CD4-positive, alpha-beta memory T cell (primary cell): ENCODE data around the gene RGL1. TPM values are rescaled to one million over a fixed set of nuclear protein-coding genes. Genes with fewer than 3 reads are reported as not detected.
A peak's percentile ranks its signal among the peaks of the same experiment; 100 is the strongest.

Source experiments
- CTCF ChIA-PET: fragments of 350-600 bp; sonication (Branson Sonifier 250); formaldehyde crosslinking; loops from one replicate; lab custom pipeline; 2021; ENCODE audit warnings: inconsistent platforms; ENCODE audit not compliant: partially characterized antibody; lab: Charles Lee
- POLR2A ChIA-PET: fragments of 350-600 bp; sonication (Branson Sonifier 250); formaldehyde crosslinking; loops from one replicate; lab custom pipeline; 2021; ENCODE audit not compliant: partially characterized antibody; lab: Charles Lee
- DNase-seq, 5 donors: peaks; one replicate each; pipeline versions ENCODE4 v3.0.0 to v3.0.0-alpha.2; 2020 to 2022; ENCODE audit warnings: mixed read lengths in 1 of 5
- H3K27ac ChIP-seq: one replicate; pipeline ENCODE4 v1.7.0; 2013; ENCODE audit warnings: low read depth, low read length
- H3K27me3 ChIP-seq: 2 replicates; pipeline ENCODE4 v1.7.0; 2013; ENCODE audit warnings: mild to moderate bottlenecking, low read length, moderate library complexity; ENCODE audit not compliant: insufficient read depth
- H3K36me3 ChIP-seq: 2 replicates; pipeline ENCODE4 v1.7.0; 2013; ENCODE audit warnings: mild to moderate bottlenecking, low read length, moderate library complexity; ENCODE audit not compliant: insufficient read depth
- H3K4me1 ChIP-seq: 2 replicates; pipeline ENCODE4 v1.7.0; 2013; ENCODE audit warnings: mild to moderate bottlenecking, low read length, moderate library complexity; ENCODE audit not compliant: insufficient read depth
- H3K4me3 ChIP-seq, 2 donors: one replicate each; pipeline ENCODE4 v1.7.0; 2013; ENCODE audit warnings: low read length in 2 of 2, mild to moderate bottlenecking in 1 of 2
- H3K9me3 ChIP-seq, 2 donors: one replicate each; pipeline ENCODE4 v1.7.0; 2013; ENCODE audit warnings: low read length in 2 of 2, control low read depth in 1 of 2; ENCODE audit not compliant: control insufficient read depth in 1 of 2
- H3K27ac Mint-ChIP-seq, 7 donors: one replicate each; pipeline ENCODE4 v1.8.0; 2020 to 2021; ENCODE audit warnings: mixed read lengths in 7 of 7, mild to moderate bottlenecking in 6 of 7, inconsistent platforms in 3 of 7, moderate library complexity in 3 of 7
- H3K27me3 Mint-ChIP-seq, 2 donors: one replicate each; pipeline ENCODE4 v1.8.0; 2020 to 2021; ENCODE audit warnings: mixed read lengths in 2 of 2
- H3K36me3 Mint-ChIP-seq, 2 donors: one replicate each; pipeline ENCODE4 v1.8.0; 2020 to 2021; ENCODE audit warnings: mixed read lengths in 2 of 2, inconsistent platforms in 1 of 2, mild to moderate bottlenecking in 1 of 2
- H3K4me1 Mint-ChIP-seq, 4 donors: one replicate each; pipeline ENCODE4 v1.8.0; 2020 to 2021; ENCODE audit warnings: mixed read lengths in 4 of 4, mild to moderate bottlenecking in 1 of 4
- H3K4me3 Mint-ChIP-seq, 8 donors: one replicate each; pipeline ENCODE4 v1.8.0; 2020 to 2021; ENCODE audit warnings: mixed read lengths in 8 of 8, mild to moderate bottlenecking in 7 of 8, moderate library complexity in 6 of 8, inconsistent platforms in 3 of 8
- H3K9me3 Mint-ChIP-seq, 8 donors: one replicate each; pipeline ENCODE4 v1.8.0; 2020 to 2021; ENCODE audit warnings: mixed read lengths in 8 of 8, mild to moderate bottlenecking in 5 of 8, inconsistent platforms in 3 of 8, moderate library complexity in 1 of 8
- intact Hi-C: fragments of 100-400 bp; cut with micrococcal nuclease; formaldehyde crosslinking; loops from one replicate; pipeline ENCODE4 v1.15.1; 2023
- polyA plus RNA-seq, 2 donors: library from polyadenylated mRNA; unstranded; fragments of 300-500 nt; fragmentation: Illumina TruSeq; gene quantifications; one replicate each; pipeline ENCODE4 v1.2.3, GENCODE V29; 2021
- total RNA-seq, 2 experiments: library from RNA; stranded (reverse); gene quantifications; one replicate each; pipeline ENCODE4 v1.2.3, GENCODE V29; 2021

The RGL1 gene
- total and polyA plus RNA-seq, 4 experiments from 2014 or later, result 2.3 to 5.3 (median 3.8) TPM

GRCh38 chr1:183787704-183788103, 17.2 kb upstream of the RGL1 start:
- Mint-ChIP-seq H3K27ac (no peak overlapping the region), H3K36me3 (no peaks in the 10 kb centered on the region), H3K4me3 (no peak overlapping the region), H3K9me3 (peaks cover 0 to 3% (median 0%) of the 10 kb centered on the region in 8 donors), H3K27me3 (peaks cover 0 to 2% of the 10 kb centered on the region in 2 donors), H3K4me1 (peaks cover 0 to 2% (median under 1%) of the 10 kb centered on the region in 4 donors)
- H3K27ac ChIP-seq, result no peak overlapping the region
- ChIA-PET POLR2A (no interaction called here), CTCF (interaction anchor here (1.1 kb wide), 1 partner anchor 128 kb away, joined by 4 read pairs; no protein-coding TSS in a partner anchor)
- no peaks in the 10 kb centered on the region for H3K4me1 ChIP-seq
- H3K27me3 ChIP-seq, result no peaks in the 10 kb centered on the region
- H3K4me3 ChIP-seq, result no peak overlapping the region
- H3K36me3 ChIP-seq, result no peaks in the 10 kb centered on the region
- intact Hi-C loops, result no loop called here
- DNase-seq, result no peak
- no peaks in the 10 kb centered on the region for H3K9me3 ChIP-seq

- DNase-seq, result no peak
- Mint-ChIP-seq H3K36me3 (no peaks in the 10 kb centered on the region), H3K27ac (no peak overlapping the region), H3K27me3 (peaks cover 0 to 2% of the 10 kb centered on the region in 2 donors), H3K4me1 (peaks cover 0 to 2% (median under 1%) of the 10 kb centered on the region in 4 donors), H3K4me3 (no peak overlapping the region), H3K9me3 (peaks cover 0 to 6% (median 1%) of the 10 kb centered on the region in 8 donors)
- H3K9me3 ChIP-seq, result no peaks in the 10 kb centered on the region
- intact Hi-C loops, result no loop called here
- no peaks in the 10 kb centered on the region for H3K4me1 ChIP-seq
- no peak overlapping the region for H3K27ac ChIP-seq
- CTCF ChIA-PET, result no interaction called here
- POLR2A ChIA-PET, result no interaction called here
- H3K36me3 ChIP-seq, result no peaks in the 10 kb centered on the region
- H3K27me3 ChIP-seq, result no peaks in the 10 kb centered on the region
- no peak overlapping the region for H3K4me3 ChIP-seq
These were observed 13.6 kb upstream of the RGL1 start for GRCh38 chr1:183791319-183791718.

- ChIA-PET POLR2A (no interaction called here), CTCF (no interaction called here)
- Histone ChIP-seq H3K36me3 (no peaks in the 10 kb centered on the region), H3K27me3 (no peaks in the 10 kb centered on the region), H3K27ac (no peak overlapping the region), H3K9me3 (no peaks in the 10 kb centered on the region), H3K4me1 (no peaks in the 10 kb centered on the region), H3K4me3 (no peak overlapping the region)
- intact Hi-C loops, result no loop called here
- Mint-ChIP-seq H3K27me3 (peaks cover 0 to 2% of the 10 kb centered on the region in 2 donors), H3K27ac (no peak overlapping the region), H3K4me1 (peaks cover 0 to 2% (median under 1%) of the 10 kb centered on the region in 4 donors), H3K36me3 (no peaks in the 10 kb centered on the region), H3K4me3 (no peak overlapping the region), H3K9me3 (peaks cover 0 to 6% (median 1%) of the 10 kb centered on the region in 8 donors)
- no peak for DNase-seq
These were observed 12.6 kb upstream of the RGL1 start for GRCh38 chr1:183792300-183792699.

GRCh38 chr1:183794088-183794487, 10.8 kb upstream of the RGL1 start:
- Histone ChIP-seq H3K4me3 (no peak overlapping the region), H3K36me3 (no peaks in the 10 kb centered on the region), H3K9me3 (no peaks in the 10 kb centered on the region), H3K4me1 (no peaks in the 10 kb centered on the region), H3K27me3 (no peaks in the 10 kb centered on the region), H3K27ac (no peak overlapping the region)
- Mint-ChIP-seq H3K9me3 (peaks cover 0 to 8% (median 2%) of the 10 kb centered on the region in 8 donors), H3K36me3 (no peaks in the 10 kb centered on the region), H3K27ac (no peak overlapping the region), H3K4me3 (no peak overlapping the region), H3K27me3 (peaks cover 0 to 2% of the 10 kb centered on the region in 2 donors), H3K4me1 (no peaks in the 10 kb centered on the region)
- intact Hi-C loops, result no loop called here
- POLR2A ChIA-PET, result no interaction called here
- no peak for DNase-seq
- CTCF ChIA-PET, result no interaction called here

GRCh38 chr1:183800449-183800848, 4.5 kb upstream of the RGL1 start:
- Histone ChIP-seq H3K9me3 (no peaks in the 10 kb centered on the region), H3K4me3 (no peak overlapping the region), H3K4me1 (peaks cover 1% of the 10 kb centered on the region), H3K36me3 (no peaks in the 10 kb centered on the region), H3K27me3 (no peaks in the 10 kb centered on the region), H3K27ac (no peak overlapping the region)
- ChIA-PET CTCF (no interaction called here), POLR2A (no interaction called here)
- Mint-ChIP-seq H3K4me3 (no peak overlapping the region), H3K27me3 (peaks cover 3 to 5% of the 10 kb centered on the region in 2 donors), H3K36me3 (peaks cover 8% of the 10 kb centered on the region in 2 donors), H3K27ac (no peak overlapping the region), H3K9me3 (peaks cover 10 to 44% (median 20%) of the 10 kb centered on the region in 8 donors), H3K4me1 (peaks cover 2 to 4% (median 3%) of the 10 kb centered on the region in 4 donors)
- DNase-seq, result no peak
- intact Hi-C loops, result no loop called here

GRCh38 chr1:183801649-183802048, 3.3 kb upstream of the RGL1 start:
- H3K9me3 Mint-ChIP-seq, result peaks cover 10 to 44% (median 20%) of the 10 kb centered on the region in 8 donors
- H3K4me1 ChIP-seq, result peaks cover 8% of the 10 kb centered on the region
- no peak overlapping the region for H3K4me3 ChIP-seq
- no peaks in the 10 kb centered on the region for H3K27me3 ChIP-seq
- no peaks in the 10 kb centered on the region for H3K9me3 ChIP-seq
- CTCF ChIA-PET, result interaction anchor here (0.6 kb wide), 1 partner anchor 1700 kb away, joined by 3 read pairs; no protein-coding TSS in a partner anchor
- intact Hi-C loops, result no loop called here
- no peak for DNase-seq
- no peak overlapping the region for H3K27ac Mint-ChIP-seq
- H3K27me3 Mint-ChIP-seq, result peaks cover 5 to 7% of the 10 kb centered on the region in 2 donors
- POLR2A ChIA-PET, result no interaction called here
- no peaks in the 10 kb centered on the region for H3K36me3 ChIP-seq
- no peak overlapping the region for H3K4me3 Mint-ChIP-seq
- H3K27ac ChIP-seq, result no peak overlapping the region
- peaks cover 8% of the 10 kb centered on the region in 2 donors for H3K36me3 Mint-ChIP-seq
- H3K4me1 Mint-ChIP-seq, result peaks cover 5 to 7% (median 7%) of the 10 kb centered on the region in 4 donors

DNA sequence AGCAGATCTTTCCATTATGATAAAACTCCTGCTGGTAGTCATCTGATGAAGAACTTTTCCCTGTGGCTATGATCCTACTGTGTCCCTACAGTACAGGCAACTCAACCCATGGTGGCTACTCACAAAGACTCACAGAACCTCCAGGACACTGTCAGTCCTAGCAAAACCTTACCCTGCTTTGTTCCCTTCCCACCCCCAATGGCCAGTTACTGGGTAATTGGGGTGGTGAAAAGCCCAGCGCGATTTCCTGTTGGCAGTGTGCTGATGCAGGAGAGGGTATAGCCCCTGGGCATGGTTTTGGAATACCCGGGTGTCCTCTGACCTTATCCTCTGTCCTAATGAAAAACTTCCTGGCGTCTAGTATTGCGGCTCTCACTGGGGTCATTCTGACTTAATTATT, 533 bp upstream of the RGL1 start:
- Histone ChIP-seq H3K4me3 (no peak overlapping the region), H3K27me3 (no peaks in the 10 kb centered on the region), H3K27ac (no peak overlapping the region), H3K4me1 (peaks cover 8% of the 10 kb centered on the region), H3K36me3 (no peaks in the 10 kb centered on the region), H3K9me3 (no peaks in the 10 kb centered on the region)
- CTCF ChIA-PET, result no interaction called here
- intact Hi-C loops, result no loop called here
- Mint-ChIP-seq H3K27ac (no peak overlapping the region), H3K9me3 (peaks cover 10 to 40% (median 20%) of the 10 kb centered on the region in 8 donors), H3K27me3 (peaks cover 5 to 10% of the 10 kb centered on the region in 2 donors), H3K4me3 (peak overlapping the region in 7 of 8 donors; percentile 13 to 95 (median 85)), H3K4me1 (peaks cover 5 to 7% (median 7%) of the 10 kb centered on the region in 4 donors), H3K36me3 (peaks cover 8% of the 10 kb centered on the region in 2 donors)
- POLR2A ChIA-PET, result no interaction called here
- DNase-seq, result no peak
